Hematopoietic multipotent progenitor cell treated with erythropoietin and hydrocortisone succinate and interleukin-3 and kit ligand, for 6 days (in vitro differentiated cells): ENCODE data around the gene YWHAB.
A peak's percentile ranks its signal among the peaks of the same experiment; 100 is the strongest.
"Not testable (repeated sequence)": the region's sequence is repeated elsewhere in the genome, so short reads cannot be mapped to it uniquely, and the experiment has no call there.

ENCODE experiments used
- DNase-seq: peaks from one replicate; pipeline ENCODE4 v3.0.0-alpha.2; 2015

The YWHAB gene

GRCh38 chr20:44885392-44886265, at the start of gene YWHAB:
Gene YWHAB, plus strand, starts transcription at chr20:44885705. Its CDS starts 15,829 bp downstream, at chr20:44901534.
- DNase-seq, result peak; percentile 99

GRCh38 chr20:44836601-44837120, 48.8 kb upstream of the YWHAB start:
- no peak for DNase-seq

DNA sequence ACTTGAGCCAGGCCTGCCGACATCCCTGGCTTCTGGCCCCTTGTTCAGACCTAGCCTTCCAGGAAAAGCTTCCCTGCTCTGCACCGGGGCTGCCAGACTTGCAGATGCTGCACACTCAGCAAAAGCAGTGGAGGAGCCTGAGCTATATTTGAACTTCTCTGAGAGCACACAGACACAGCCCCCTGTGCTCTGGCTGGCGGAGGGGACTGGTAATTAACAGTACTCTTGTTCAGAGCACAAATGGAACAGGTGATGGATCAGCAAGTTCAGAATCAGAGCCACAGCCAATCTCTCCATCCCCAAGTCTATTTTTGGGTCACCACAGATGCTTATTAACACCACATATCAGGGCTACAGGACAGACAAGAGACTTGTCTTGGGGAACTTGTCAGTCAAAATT, 47.6 kb upstream of the YWHAB start:
- DNase-seq, result no peak

GRCh38 chr20:44838521-44838920, 47.0 kb upstream of the YWHAB start:
- DNase-seq, result no peak

GRCh38 chr20:44839481-44839880, 46.0 kb upstream of the YWHAB start:
- DNase-seq, result no peak

GRCh38 chr20:44840826-44841225, 44.7 kb upstream of the YWHAB start:
- no peak for DNase-seq

DNA sequence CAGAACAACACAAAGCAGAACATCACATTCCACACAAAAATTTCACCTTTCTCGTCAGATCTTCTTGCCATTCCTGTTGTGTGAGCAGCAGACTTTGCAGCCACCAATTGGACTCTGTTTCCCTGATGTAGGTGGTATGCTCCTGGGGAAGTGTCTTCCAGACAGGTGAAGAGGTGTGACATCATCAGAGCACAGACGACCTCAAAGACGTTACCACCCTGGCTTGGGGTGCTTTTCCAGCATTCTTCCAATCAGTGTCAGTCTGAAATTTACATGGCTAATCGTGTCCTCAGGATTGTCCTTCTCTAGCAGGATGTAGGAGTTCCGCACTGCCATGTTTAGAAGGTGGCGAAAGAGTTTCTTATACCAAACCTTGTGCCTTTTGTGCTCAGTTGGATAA, 43.5 kb upstream of the YWHAB start:
- DNase-seq, result no peak

- DNase-seq, result no peak
Measured at GRCh38 chr20:44843876-44844275, 41.6 kb upstream of the YWHAB start.

- DNase-seq, result no peak
Measured at GRCh38 chr20:44848254-44849015, 37.1 kb upstream of the YWHAB start.

GRCh38 chr20:44849703-44850102, 35.8 kb upstream of the YWHAB start:
- DNase-seq, result no peak

- DNase-seq, result no peak
Measured at GRCh38 chr20:44850272-44850671, 35.2 kb upstream of the YWHAB start.

GRCh38 chr20:44850837-44851236, 34.7 kb upstream of the YWHAB start:
- DNase-seq, result no peak

DNA sequence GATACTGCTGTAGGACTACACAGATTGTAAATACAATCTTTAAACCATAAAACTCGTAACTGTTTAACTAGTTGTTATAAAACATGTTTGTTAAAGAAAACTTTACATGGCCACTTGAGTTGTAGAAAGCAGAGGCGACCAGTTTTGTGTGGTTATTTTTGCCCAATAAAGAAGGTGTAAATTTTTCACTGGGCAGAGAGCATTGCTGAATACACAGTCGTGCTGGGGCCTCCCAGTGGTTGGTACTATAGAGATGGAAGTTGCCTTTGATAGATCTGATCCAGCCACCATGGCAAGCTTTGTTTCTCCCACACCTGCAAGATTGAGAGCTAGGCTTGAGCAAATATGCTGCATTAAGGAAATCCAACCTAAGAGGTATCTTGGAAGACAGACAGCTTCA, 34.0 kb upstream of the YWHAB start:
- DNase-seq, result no peak

- no peak for DNase-seq
Measured at GRCh38 chr20:44856442-44856841, 29.1 kb upstream of the YWHAB start.

DNA sequence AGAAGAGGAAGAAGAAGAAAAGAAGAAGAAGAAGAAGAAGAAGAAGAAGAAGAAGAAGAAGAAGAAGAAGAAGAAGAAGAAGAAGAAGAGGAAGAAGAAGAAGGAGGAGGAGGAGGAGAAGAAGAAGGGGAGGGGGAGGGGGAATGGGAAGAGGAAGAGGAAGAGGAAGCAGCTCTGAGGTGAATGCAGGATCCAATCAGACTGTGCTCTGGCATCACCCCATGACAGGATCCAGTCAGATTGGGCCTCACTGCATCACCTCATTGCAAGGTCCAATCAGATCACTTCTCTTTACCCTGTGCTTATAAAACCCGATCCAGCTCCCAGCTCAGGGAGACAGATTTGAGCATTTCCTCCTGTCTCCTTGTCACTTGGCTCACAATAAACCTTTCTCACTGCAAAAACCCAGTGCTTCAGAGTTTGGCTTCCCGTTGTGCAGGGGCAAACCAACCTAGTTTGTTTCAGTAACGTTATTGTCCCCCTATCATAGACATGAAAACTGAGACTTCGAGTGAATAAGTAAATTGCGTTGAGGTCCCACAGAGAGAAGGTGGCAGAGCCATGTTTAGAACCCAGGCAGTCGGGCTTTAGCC, 28.6 kb upstream of the YWHAB start:
- DNase-seq, result no peak

- DNase-seq, result no peak
Measured at GRCh38 chr20:44858606-44859360, 26.7 kb upstream of the YWHAB start.

DNA sequence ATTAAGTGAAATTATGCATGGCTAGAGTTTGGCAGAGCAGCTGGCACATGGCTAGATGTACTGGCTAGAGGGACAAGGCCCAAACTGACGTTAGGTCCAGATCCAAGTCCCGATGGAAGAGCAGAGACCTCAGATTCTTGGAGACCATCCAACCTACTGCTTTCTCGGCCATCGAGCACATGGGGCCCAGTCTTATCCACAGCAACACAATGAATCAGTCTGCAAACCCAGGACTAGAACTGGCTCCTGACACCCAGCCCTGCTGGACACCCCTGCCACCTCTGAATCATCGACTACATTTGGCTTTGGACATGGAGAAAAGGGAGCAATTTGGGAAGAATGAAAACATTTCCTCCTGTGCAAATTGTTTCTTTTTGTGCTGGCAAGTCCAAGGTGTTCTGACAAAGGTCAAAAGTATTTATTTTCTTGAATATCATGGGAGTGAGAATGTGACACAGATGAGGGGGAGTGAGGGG, 23.9 kb upstream of the YWHAB start:
- DNase-seq, result no peak

DNA sequence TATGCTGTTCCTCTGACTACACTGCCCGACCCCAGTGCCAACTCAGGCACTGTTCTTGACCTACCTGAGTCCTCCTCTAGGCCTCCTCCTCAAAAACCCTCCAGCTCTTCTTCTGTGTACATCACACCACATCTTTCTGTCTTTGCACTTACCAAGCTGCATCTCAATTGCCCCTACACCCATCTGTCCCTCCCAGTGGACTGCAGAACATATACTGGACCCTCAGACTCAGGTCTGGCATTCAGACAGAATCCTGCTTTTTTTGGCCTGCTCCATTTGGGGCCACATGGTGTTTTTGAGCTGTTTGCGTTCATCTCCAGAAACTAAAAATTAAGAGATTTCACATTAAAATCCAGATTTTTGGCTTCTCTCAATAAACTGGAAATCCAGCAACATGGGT, 23.2 kb upstream of the YWHAB start:
- DNase-seq, result no peak

DNA sequence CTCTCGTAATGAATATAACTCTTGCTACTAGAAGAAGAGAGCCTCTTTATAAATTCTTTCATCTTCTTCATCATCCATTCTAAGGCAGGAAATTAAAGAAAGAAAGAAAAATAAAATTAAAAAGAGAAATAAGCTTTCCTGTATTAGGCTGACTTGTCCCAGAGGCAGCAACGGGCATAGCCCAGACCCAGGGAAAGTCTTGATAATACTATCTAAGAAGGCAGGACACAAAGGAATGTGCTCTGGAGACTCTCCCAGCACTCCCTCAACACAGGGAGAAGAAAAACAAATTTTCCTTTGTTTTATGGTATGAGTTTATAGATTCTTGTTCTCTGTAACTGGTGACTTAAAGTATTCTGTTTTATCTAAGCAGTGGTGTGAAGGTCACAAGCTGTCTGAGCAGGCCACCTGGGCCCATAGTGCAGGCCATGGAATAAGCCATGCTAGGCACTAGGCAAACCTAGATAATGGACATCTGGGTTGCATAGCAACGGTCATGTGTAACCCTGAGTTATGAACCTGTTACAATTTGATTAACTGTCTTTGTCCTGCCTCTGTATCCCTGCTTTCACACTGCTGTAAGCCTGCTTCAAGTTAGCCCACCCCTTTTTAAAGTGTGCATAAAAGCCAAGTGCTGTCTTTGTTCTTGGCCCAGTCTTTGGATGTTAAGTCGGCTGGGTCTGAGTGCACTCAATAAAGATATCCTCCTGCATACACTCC, 22.0 kb upstream of the YWHAB start:
- DNase-seq, result peak; percentile 33

DNA sequence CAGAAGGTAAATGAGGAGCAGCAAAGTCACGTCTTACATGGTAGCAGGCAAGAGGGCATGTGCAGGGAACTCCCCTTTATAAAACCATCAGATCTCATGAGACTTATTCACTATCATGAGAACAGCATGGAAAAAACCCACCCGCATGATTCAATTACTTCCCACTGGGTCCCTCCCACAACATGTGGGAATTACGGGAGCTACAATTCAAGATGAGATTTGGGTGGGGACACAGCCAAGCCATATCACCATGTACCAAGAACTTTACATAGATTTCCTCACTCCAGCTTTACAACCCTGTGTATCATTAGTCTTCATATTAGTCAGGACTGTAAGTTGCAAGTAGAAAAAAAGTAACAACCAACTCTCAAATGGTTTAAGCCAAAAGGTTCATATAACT, 21.0 kb upstream of the YWHAB start:
- not testable (repeated sequence) for DNase-seq

- no peak for DNase-seq
Measured at GRCh38 chr20:44866703-44867335, 18.7 kb upstream of the YWHAB start.
